Kidney (tissue), 14 donors: Measurements from ENCODE around the gene MLXIPL. TPM values are rescaled to one million over a fixed set of nuclear protein-coding genes. Genes with fewer than 3 reads are reported as not detected.
"Not testable (repeated sequence)": the region's sequence is repeated elsewhere in the genome, so short reads cannot be mapped to it uniquely, and the experiment has no call there.

ENCODE experiments used
- DNase-seq, 5 donors: peaks; one replicate each; pipeline ENCODE4 v3.0.0-alpha.2; 2013 to 2020
- FAIRE-seq: peaks from 2 replicates; lab custom pipeline; 2012; peaks lifted over from hg19 to GRCh38; lab: Jason Lieb, UNC
- H3K27ac ChIP-seq, 2 donors: one replicate each; pipeline ENCODE4 v1.7.0; 2013; ENCODE audit warnings: low read depth in 2 of 2, low read length in 2 of 2, inconsistent platforms in 1 of 2
- H3K27me3 ChIP-seq: one replicate; pipeline ENCODE4 v1.7.1; 2013; ENCODE audit warnings: low read length, inconsistent platforms; ENCODE audit not compliant: control insufficient read depth, insufficient read depth
- H3K36me3 ChIP-seq, 3 donors: one replicate each; pipeline versions ENCODE4 v1.7.0 to v1.7.1; 2013; ENCODE audit warnings: low read length in 3 of 3, control low read depth in 1 of 3, inconsistent platforms in 1 of 3; ENCODE audit not compliant: insufficient read depth in 3 of 3, control insufficient read depth in 2 of 3
- H3K4me1 ChIP-seq, 3 donors: one replicate each; pipeline versions ENCODE4 v1.7.0 to v1.7.1; 2013; ENCODE audit warnings: low read length in 3 of 3, inconsistent platforms in 1 of 3, low read depth in 1 of 3; ENCODE audit not compliant: control insufficient read depth in 2 of 3, insufficient read depth in 2 of 3
- H3K4me3 ChIP-seq, 3 donors: one replicate each; pipeline versions ENCODE4 v1.7.0 to v1.8.1; 2013; ENCODE audit warnings: low read length in 3 of 3, control low read depth in 1 of 3, inconsistent platforms in 1 of 3
- H3K9ac ChIP-seq, 3 donors: one replicate each; pipeline versions ENCODE4 v1.7.0 to v1.7.1; 2013; ENCODE audit warnings: low read length in 3 of 3, control low read depth in 1 of 3, inconsistent platforms in 1 of 3
- H3K9me3 ChIP-seq, 3 donors: one replicate each; pipeline versions ENCODE4 v1.7.0 to v1.7.1; 2013; ENCODE audit warnings: low read length in 3 of 3, control low read depth in 1 of 3, inconsistent platforms in 1 of 3; ENCODE audit not compliant: control insufficient read depth in 2 of 3, insufficient read depth in 1 of 3
- intact Hi-C: fragments of 100-400 bp; cut with DNase I; formaldehyde crosslinking; loops from one replicate; pipeline ENCODE4 v1.11.1; 2022
- polyA plus RNA-seq: library from polyadenylated mRNA; stranded (reverse); fragments of 350-450 nt; fragmentation: Illumina TruSeq; extraction: RNeasy Lipid Tissue Mini Kit (QIAGEN cat#74804); gene quantifications from one replicate; pipeline ENCODE4 v1.2.3, GENCODE V29; 2014; ENCODE audit warnings: low read depth, low replicate concordance; ENCODE audit not compliant: insufficient read depth
- total RNA-seq: library from RNA; stranded (reverse); fragmentation: NEBNext Ultra II Directional; extraction: Animal tissue kit (Norgen Biotek cat#: 25700); gene quantifications from one replicate; pipeline ENCODE4 v1.2.1, GENCODE V29; 2021
- TF ChIP-seq, protein P1 (sequence below): IDR thresholded peaks from 3 replicates; pipeline ENCODE4 v1.5.1; 2012; ENCODE audit warnings: mild to moderate bottlenecking, moderate library complexity, borderline replicate concordance; ENCODE audit not compliant: insufficient read depth; ENCODE audit errors: extremely low read depth
- donor health status: control.
- donor health status: control.
- donor health status: control.
- donor health status: control.
- donor health status: control.
- donor health status: DM: yes; HTN: yes; CAD: no.
- donor health status: Normal renal cell carcinoma (clear cell type).

Gene MLXIPL
- total and polyA plus RNA-seq, 2 donors from 2014 or later = 26.2 to 27.9 TPM

DNA sequence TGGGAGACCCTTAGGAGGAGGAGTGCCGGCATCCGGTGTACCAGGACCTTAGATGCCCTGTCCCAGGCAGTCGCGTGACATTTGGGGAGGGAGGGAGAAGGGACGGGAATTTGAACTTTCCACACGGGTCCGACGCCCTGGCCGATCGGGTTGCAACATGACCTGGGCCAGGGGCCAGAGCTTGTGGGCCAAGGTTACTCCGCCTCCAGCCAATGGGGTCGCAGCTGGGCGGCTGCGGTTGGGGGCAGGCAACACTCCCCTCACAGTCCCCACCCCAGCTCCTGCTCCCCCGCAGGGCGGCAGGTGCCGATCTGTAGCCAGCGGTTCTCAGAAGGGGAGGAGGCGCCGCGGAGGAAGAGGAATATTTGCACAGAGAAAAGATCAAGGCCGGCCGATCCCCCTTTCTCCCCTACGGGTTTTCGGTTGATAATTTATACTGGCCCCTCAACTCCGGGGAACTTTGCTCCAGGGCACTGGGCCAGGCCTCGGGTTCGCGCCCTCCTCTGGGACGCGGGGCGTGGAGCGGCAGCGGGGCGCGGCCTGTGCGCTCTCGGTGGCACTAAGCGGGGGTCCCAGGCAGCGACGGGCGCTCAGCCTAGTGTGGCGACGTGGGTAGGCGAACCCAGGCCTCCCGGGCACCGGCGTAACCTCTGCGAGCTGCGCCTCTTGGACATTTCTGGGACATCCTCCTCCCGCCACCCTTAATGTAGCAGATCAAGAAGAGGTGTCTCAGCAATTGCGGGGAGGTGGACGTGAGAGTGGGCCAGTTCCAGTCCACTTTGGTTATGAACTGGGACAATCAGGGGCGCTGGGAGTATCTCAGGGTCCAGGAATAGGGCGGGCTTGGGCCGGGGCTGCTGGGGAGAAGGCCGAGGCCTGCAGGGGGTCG lies 1.2 kb downstream of the MLXIPL start:
- H3K36me3 ChIP-seq = no peaks in the 10 kb centered on the region
- H3K9me3 ChIP-seq = no peaks in the 10 kb centered on the region
- H3K27me3 ChIP-seq = peaks cover 4% of the 10 kb centered on the region
- DNase-seq (peak in 4 of 5 donors; percentile 48 to 76 (median 66)), FAIRE-seq (no peak)
- intact Hi-C loops = no loop called here
- H3K9ac ChIP-seq = peak overlapping the region in 1 of 3 donors; percentile 55
- H3K27ac ChIP-seq = peak overlapping the region in 1 of 2 donors; percentile 22
- H3K4me3 ChIP-seq = peak overlapping the region in 2 of 3 donors; percentile 69 to 73
- TF ChIP-seq, protein P1, sequence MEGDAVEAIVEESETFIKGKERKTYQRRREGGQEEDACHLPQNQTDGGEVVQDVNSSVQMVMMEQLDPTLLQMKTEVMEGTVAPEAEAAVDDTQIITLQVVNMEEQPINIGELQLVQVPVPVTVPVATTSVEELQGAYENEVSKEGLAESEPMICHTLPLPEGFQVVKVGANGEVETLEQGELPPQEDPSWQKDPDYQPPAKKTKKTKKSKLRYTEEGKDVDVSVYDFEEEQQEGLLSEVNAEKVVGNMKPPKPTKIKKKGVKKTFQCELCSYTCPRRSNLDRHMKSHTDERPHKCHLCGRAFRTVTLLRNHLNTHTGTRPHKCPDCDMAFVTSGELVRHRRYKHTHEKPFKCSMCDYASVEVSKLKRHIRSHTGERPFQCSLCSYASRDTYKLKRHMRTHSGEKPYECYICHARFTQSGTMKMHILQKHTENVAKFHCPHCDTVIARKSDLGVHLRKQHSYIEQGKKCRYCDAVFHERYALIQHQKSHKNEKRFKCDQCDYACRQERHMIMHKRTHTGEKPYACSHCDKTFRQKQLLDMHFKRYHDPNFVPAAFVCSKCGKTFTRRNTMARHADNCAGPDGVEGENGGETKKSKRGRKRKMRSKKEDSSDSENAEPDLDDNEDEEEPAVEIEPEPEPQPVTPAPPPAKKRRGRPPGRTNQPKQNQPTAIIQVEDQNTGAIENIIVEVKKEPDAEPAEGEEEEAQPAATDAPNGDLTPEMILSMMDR = no peak
- peaks cover 0 to 3% (median 0%) of the 10 kb centered on the region in 3 donors for H3K4me1 ChIP-seq

- FAIRE-seq (no peak), DNase-seq (no peak)
- peaks cover 4% of the 10 kb centered on the region for H3K27me3 ChIP-seq
- TF ChIP-seq, protein P1 = no peak
- no peak overlapping the region for H3K27ac ChIP-seq
- intact Hi-C loops = no loop called here
- peak overlapping the region in 1 of 3 donors; percentile 26 for H3K9ac ChIP-seq
- no peaks in the 10 kb centered on the region for H3K9me3 ChIP-seq
- H3K4me3 ChIP-seq = peak overlapping the region in 2 of 3 donors; percentile 32 to 73
- peaks cover 0 to 3% (median 0%) of the 10 kb centered on the region in 3 donors for H3K4me1 ChIP-seq
- H3K36me3 ChIP-seq = no peaks in the 10 kb centered on the region
Measured at GRCh38 chr7:73622527-73622908, 1.8 kb downstream of the MLXIPL start.

- Histone ChIP-seq H3K9ac (no peak overlapping the region), H3K4me3 (no peak overlapping the region), H3K27me3 (peaks cover 4% of the 10 kb centered on the region), H3K9me3 (no peaks in the 10 kb centered on the region), H3K27ac (no peak overlapping the region), H3K36me3 (no peaks in the 10 kb centered on the region), H3K4me1 (peaks cover 0 to 3% (median 0%) of the 10 kb centered on the region in 3 donors)
- no peak for DNase-seq
- FAIRE-seq = no peak
- TF ChIP-seq, protein P1 = no peak
- intact Hi-C loops = no loop called here
Measured at GRCh38 chr7:73621168-73622063, 2.9 kb downstream of the MLXIPL start.

GRCh38 chr7:73619394-73619793 lies 4.9 kb downstream of the MLXIPL start:
- FAIRE-seq, H3K9me3 ChIP-seq, H3K36me3 ChIP-seq, H3K27me3 ChIP-seq, H3K4me3 ChIP-seq, H3K4me1 ChIP-seq, H3K27ac ChIP-seq, DNase-seq, intact Hi-C loops, H3K9ac ChIP-seq: not testable (repeated sequence)
